Measurements from ENCODE around the gene ZNF326.
"Not testable (repeated sequence)": the region's sequence is repeated elsewhere in the genome, so short reads cannot be mapped to it uniquely, and the experiment has no call there.

Gene ZNF326

DNA sequence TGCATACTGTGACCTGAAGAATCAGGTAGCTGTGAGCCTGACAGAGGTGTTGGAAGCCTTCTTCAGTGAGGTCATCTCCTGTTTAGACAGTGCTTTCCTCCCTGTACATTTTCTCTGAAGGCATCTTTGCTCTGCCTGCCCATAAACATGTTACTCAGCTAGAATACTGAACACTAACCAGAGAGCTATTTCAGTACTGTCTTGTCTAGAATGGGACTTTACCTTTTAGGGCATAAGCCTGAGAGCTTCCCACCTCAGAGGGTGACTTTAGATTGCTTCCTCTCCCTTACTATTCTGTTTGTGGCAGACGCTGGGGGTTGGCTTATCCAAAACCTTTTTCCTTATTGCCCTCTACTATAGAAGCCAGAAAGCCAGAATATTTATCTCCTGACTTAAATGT lies 23.3 kb upstream of the ZNF326 start:
- no peak for DNase-seq

DNA sequence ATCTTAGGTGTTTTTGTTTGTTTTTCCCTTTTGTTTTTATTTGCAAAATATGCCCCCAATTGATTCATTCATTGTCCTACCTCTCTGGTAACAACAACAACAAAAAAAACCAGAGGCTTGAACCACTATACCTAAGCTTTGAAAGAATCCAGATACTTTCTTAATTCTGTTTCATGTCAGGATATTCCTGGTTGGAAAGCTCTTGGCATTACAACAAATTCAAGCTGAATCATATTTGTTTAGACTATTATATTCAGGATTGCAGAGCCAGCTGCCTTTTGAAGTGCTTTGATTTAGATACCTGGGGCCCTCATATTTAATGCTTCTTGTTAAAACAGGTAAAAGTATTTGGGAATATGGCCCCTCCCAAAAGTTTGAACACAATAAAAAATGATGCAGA lies 22.9 kb upstream of the ZNF326 start:
- DNase-seq = no peak

DNA sequence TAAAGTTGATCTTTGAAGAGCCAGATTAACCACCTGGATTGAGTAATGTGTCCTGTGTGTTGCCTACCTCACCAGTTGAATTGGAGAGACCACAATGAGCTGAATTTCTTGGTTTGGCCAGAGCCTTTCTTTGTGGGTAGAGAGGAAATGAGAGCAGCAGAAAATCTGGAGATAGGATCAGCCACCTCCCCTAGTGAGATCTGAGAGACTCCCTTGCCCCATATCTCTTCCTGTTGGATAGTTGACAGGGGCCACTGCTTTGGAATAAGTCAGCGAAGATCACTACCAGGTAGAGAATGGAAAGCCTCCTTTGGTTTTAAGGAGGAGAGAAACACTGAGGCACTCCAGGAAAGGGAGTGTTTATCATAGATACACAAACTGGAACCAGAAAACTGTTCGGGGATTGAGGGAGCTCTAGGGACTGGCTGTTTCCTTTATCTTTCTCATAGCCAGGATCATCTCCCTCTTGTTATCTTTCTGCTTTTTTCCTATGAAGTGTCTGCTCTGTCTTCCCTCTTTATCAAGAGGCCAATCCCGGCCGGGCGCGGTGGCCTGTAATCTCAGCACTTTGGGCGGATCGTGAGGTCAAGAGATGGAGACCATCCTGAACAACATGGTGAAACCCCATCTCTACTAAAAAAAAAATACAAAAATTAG lies 21.3 kb upstream of the ZNF326 start:
- no peak for DNase-seq

DNA sequence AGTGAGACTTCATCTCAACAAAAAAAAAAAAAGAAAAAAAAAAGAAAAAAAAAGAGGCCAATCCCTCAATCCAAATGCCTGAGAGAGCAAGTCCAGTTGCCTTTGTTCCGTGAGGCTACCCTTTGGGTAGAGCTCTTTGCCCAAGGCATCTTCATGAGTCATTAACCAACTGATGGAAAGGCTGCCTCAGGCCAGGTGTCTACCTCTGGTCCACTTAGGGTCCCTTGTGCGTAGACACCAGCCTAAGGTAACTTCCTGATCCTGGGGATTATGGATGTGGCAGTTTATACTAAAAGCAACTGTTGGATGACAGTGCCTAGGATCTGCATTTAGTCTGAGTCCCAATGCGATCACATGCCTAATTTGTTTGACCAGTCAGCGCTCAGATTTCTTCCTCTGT lies 20.7 kb upstream of the ZNF326 start:
- DNase-seq = no peak

DNA sequence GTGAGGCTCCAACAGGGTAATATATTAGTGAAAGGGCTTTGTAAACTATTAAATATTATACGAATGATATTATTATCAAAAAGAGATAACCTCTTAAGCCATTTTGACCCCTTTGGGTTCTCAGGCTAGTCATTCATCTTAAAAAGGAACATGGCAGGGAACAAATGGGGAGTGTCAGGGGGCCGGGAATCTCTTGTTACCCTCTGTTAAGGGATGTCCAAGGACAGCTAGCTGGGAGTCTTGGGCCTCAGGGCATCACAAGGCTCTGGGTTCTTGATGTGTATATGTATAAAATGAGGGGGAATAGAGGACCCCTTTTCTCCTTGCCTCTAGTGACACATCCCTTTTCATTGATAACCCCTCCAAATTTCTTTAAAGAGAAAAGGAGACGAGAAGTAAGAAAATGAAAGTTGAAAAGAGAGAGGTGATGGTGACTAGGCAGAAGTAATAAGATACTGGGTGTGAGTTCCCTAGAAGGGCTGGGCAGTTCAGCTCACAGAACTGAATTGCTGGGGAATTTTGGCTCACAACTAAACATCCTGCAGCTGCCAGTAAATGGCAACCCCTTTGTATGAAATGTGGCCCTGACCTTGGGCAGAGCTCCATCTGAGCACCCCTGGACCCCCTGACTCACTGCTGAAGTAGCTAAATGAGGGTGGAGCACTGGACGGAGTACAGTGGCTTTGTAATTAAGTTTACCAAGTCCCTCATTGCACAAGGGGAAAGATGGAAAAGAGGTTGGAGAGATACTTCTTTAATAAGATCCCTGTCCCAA lies 20.0 kb upstream of the ZNF326 start:
- no peak for DNase-seq

DNA sequence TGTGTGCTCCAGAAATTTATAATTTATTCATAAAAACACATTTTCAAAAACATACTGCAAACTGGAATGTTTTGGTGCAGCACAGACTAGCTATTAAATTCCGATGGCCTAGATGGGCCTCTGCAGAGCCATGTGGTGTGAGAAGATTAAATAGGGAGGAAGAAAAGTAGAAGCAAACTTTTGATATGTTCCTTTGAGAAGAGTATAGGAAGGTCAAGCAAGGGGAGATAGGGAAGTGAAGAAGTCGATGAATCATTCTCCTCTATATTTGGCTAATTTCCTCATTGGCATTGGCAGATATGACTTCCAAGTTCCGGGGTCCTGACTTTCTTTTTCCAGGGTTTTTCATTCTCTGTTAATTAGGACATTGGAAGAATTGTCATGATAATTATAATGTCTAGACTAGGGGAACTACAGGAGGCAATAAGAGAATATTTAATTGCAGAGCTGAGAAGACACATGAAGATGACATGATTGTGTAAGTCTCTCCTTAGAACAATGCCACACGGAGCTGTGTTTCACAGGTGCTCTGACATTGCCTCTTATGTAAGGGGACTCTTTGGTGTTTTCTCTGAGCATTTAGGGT lies 19.3 kb upstream of the ZNF326 start:
- DNase-seq = no peak

DNA sequence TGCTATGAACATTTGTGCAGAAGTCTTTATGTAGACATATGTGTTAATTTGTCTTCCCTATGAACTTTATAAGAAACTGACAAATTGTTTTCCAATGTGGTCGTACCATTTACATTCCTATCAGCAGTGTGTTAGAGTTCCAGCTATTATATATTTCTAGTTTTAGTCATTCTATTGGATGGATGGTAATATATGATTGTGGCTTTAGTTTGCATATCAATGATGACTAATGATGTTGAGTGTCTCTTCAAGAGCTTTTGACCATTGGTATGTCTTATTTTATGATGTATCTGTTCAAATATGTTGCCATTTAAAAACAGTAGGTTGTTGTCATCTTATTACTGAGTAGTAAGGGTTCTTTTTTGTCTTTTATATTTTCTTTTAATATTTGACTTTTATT lies 16.2 kb upstream of the ZNF326 start:
- no peak for DNase-seq

DNA sequence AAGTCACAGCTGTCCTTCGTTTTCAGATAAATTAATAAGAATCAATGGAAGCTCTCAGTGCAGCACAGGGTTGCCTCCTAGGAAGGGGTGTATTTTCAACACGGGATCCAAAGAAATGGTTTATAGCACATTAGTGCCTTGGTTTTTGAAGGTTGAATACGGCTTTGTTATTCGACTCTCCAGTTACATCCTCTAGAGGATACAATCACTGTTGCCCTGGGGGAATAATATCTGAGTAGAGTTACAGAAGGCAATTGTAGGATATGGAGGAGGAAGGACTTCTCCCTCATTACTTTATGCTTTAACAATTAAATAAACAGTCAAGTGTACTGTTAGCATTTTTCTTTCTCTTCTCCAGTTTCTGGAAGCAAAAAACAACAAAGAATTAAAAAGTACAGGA lies 14.3 kb upstream of the ZNF326 start:
- peak; percentile 10 to 54 (median 15) for DNase-seq

DNA sequence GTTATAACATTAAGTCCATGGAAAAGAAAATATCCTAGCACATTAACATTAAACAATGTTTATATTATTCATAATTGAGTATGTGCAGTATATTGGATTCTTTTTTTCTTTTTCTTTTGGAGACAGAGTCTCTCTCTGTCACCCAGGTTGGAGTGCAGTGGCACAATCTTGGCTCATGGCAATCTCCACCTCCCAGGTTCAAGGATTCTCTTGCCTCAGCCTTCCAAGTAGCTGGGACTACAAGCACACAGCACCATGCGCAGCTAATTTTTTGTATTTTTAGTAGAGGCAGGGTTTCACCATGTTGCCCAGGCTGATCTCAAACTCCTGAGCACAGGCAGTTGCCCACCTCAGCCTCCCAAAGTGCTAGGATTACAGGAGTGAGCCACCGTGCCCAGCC lies 12.1 kb upstream of the ZNF326 start:
- not testable (repeated sequence) for DNase-seq

DNA sequence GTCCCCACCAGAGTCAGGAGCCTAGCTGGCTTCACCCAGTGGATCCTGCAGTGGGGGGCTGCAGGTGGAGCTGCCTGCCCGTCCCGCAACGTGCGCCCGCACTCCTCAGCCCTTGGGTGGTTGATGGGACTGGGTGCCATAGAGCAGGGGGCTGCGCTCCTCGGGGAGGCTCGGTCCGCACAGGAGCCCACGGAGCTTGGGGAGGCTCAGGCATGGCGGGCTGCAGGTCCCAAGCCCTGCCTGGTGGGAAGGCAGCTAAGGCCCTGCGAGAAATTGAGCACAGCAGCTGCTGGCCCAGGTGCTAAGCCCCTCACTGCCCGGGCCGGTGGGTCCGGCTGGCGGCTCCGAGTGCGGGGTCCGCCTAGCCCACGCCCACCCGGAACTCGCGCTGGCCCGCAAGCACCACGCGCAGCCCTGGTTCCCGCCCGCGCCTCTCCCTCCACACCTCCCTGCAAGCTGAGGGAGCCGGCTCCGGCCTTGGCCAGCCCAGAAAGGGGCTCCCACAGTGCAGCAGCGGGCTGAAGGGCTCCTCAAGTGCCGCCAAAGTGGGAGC lies 10.3 kb upstream of the ZNF326 start:
- not testable (repeated sequence) for DNase-seq

DNA sequence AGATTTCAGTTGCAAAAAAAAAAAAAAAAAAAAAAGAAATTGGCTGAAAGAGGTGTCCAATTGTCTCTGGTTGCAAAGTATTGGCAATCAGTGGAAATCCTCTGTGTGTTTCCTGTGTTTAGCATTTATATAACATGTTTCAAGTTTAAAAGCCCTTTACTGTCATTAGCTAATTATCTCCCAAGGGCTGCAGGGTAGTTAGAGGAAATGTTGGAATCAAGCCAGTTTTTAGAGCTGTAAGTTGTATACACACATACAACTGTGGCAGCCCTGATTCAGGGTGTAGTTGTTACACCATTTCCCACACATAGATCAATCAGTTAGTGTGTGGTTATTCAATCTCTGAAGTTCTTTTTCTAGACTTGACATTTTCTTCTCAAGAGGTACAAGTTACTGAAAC lies 8.9 kb upstream of the ZNF326 start:
- peak; percentile 32 to 92 (median 56) for DNase-seq

DNA sequence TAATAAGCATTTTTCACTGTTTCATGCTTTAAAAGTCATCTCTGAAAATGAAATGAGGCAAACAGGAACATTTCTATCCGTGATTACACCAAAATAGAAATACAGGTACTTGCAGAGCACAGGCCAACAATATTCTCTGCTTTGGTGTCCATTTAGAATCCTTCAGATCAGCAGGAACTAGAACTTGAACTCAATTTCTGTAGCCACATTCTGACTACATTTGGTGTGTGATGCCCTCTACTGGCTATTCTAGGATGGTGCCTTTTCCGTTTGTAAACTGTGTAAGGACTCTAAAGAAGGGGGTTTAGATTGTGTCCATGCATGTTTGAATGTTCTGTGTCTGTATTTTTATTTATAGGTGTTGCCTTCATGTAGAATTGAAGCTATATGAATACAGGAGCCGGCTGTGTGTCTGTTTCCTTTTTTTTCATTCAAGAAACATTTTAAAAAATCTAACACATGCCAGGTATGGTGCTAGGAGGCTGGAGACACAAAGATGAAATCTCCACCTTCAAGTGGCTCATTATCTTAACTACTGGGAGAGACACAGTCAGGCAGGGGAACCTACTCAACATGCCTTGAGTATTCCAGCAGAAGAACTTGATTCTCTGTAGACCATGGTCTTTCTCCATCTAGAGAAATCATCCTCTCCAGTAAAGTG lies 7.6 kb upstream of the ZNF326 start:
- peak; percentile 59 to 88 (median 82) for DNase-seq

DNA sequence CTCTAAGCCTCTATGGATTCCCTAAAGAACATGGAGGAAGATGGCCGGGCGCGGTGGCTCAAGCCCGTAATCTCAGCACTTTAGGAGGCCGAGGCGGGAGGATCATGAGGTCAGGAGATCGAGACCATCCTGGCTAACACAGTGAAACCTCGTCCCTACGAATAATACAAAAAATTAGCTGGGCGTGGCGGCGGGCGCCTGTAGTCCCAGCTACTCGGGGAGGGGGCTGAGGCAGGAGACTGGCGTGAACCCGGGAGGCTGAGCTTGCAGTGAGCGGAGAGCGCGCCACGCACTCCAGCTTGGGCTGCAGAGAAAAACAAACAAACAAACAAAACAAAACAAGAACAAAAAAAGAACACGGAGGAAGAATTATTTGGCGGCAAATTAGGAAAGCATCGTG lies 5.8 kb upstream of the ZNF326 start:
- DNase-seq = no peak

DNA sequence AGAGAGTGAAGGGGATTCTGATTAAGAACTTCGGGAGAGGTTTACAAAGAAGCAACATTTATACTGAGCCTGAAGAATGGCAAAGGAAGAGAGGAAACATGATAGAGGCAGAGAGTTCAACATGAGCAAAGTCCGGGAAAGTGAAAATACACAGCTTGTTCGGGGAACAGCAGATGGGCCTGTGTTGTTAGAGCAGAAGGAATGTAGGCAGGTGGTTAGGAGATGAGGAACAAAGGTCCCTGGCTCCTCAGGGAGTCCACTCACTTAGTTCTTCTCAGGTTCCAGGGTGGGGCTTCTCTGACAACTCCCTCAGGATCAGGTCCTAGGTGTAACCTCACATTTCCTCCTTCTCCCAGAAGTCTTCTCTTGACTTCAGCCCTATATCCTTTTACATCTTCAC lies 5.1 kb upstream of the ZNF326 start:
- peak; percentile 5 to 60 (median 26) for DNase-seq

DNA sequence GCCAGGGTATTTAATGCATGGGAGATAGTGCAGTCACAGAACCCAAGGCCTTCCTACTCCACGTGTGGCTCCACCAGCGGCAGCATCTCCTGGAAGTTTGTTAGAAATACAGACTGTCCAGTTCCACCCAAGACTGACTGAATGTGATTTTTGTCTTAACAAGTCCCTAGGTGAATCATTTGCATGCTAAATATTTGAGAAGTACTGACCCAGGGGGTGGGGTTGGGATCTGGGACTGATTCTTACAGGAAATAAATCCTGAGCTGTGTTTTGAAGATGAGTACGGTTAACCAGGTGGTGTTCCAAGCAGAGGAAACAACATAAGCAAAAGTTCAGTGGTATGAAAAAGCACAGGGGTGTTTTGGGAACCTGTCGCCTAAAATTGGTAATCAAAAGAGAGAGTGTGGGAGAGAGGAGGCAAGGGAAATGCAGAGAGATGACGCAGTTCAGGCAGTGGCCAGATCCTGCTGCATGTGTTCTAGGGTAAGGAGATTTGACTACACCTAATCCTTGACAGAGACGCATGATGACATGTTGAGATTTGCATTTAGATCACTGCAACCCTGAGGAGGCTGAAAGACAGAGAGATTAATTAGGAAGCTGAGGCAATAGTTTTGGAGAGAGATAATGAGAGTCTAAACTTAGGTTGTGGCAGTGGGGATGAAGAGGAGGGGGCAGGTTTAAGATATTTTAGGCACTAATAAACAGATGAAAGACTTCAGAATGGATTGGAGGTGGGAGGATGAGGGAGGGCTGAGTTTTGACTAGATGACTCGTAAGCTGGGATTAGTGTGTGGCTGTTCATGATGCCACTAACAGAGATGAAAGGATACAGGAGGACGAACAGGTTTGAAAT lies 3.7 kb upstream of the ZNF326 start:
- no peak for DNase-seq

DNA sequence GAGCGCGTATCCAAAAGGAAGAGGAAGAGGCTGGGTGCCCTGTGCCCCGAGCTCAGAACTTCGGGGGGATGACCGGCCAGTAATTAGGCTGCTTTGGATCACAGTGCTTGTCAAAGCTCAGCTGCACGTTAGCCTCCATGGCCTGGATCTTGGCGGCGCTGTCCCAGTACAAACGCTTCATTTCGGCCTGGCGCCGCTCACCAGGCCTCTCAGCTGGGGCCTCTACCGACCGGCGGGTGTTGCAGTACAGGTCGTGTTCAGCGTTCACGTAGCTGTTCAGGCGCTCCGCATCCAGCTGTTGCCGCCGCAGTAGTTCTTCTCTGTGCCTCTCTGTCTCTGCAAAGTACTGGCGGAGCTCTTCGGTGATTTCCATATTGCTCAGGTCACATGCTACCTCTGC lies 1.4 kb upstream of the ZNF326 start:
- no peak for DNase-seq

DNA sequence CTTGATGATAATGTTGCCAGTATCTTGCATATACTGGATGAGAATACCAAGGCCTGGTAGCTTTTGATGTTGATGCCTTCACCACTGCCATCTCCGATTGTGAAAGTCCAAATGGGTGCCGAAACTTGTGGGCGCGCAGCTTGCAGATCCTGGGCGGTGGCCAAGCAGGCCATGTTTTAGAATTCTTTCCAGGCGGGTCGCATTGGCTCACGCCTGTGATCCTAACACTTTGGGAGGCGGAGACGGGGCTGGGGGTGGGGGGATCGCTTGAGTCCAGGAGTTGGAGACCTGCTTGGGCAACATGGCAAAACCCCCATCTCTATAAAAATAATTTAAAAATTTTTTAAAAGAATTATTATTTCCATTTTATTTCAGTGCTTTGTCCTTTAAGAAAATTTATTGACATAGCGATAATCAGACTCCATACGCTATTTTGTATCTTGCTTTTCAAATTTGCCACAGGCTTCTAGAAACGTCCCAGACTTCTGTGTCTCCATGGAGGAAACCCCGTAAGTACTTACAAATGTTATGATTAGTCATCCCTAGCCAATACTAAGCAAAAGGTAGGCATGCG lies 592 bp upstream of the ZNF326 start:
- peak in 1 of 3 experiments; percentile 32 for DNase-seq

DNA sequence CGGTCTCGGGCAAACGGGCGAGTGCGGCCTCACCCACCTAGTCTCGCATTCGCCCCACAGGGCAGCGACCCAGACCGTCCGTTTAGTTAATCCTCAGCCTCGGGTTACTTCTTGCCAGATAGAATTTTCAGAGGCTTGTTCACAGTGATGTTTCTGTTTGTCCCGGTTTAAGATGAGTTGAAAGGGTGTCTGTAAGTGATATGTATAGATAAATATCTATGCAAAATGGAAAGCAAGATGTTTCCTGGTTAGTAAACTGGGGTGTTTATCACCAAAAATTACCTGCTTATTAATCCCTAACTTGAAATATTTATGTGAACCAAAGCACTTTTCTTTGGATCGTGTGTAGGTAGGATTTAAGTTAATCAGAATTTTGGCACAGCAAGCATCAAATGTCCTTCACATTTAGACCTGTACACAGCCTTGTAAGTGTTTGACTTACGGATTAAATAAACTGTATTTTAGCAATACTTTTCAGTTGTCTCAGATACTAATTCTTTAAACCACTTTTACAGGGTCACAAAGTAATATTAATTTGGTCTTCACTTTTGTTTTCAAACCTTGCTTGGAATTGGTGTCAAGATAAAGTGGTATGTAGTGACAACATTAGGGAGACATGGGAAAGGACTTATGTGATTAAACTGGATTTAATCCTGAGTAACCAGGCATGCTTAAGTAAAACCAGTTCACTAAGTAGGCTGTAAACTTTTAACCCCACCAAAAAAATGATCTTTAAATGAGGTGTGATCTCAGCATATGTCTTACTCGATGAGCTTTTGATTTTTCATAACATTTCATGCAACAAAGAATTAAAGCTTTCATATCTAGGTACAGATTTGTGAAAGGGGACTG lies 914 bp downstream of the ZNF326 start:
- DNase-seq = peak in 1 of 3 experiments; percentile 52

DNA sequence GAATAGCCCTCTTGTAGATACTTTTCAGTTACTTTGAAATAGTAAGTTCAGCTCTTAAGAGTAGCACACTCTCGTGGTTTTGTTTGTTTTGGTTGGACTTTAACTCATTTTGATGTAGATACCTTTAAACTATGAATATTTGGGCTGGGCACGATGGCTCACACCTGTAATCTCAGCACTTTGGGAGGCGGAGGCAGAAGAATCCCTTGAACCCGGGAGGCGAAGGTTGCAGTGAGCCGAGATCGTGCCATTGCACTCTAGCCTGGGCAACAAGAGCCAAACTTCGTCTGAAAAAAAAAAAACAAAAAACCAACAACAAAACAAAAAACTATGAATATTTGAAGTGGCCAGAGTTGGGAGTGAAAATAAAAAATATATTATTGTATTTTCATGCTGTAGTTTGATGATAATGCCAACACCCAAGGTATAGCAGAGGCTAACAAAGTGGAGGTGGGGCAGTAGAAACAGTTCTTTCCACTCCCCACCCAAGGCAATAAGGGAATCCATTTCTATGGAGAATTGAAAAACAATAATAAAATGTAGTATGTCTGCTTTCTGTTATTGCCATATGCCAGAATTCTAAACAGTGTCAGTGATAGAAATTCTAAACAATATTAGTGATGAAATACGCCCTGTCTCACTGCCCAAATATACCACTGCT lies 1.7 kb downstream of the ZNF326 start:
- no peak for DNase-seq

DNA sequence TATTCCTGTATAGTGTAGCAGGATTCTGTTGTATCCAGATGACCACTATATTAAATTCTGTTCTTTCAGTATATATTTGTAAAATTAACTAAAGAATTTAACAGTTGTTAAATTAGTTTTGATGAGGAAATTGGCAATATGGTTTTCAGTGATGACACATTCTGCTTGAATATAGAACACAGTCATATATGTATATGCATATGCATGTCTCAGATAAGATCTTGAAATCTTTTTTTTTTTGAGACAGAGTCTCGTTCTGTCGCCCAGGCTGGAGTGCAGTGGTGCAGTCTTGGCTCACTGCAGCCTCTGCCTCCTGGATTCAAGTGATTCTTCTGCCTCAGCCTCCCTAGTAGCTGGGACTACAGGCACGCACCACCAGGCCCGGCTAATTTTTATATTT lies 2.2 kb downstream of the ZNF326 start:
- not testable (repeated sequence) for DNase-seq

Measured in NCI-H1417 (cell line).